HG03460 (cell line): ENCODE data around the gene PID1.

ENCODE experiments used
- ATAC-seq: cut with Tn5 transposase; IDR thresholded peaks from one replicate; pipeline ENCODE4 v1.9.1; 2021; ENCODE audit not compliant: unreplicated experiment

The PID1 gene

GRCh38 chr2:229173825-229174359 lies 97.2 kb downstream of the PID1 start:
- no peak for ATAC-seq

- ATAC-seq = no peak
Measured at GRCh38 chr2:229170916-229171315, 100.2 kb downstream of the PID1 start.

GRCh38 chr2:229170171-229170570 lies 100.9 kb downstream of the PID1 start:
- no peak for ATAC-seq

- no peak for ATAC-seq
Measured at GRCh38 chr2:229169751-229170150, 101.3 kb downstream of the PID1 start.

- no peak for ATAC-seq
Measured at GRCh38 chr2:229164545-229165249, 106.4 kb downstream of the PID1 start.

GRCh38 chr2:229163893-229164292 lies 107.2 kb downstream of the PID1 start:
- no peak for ATAC-seq

- no peak for ATAC-seq
Measured at GRCh38 chr2:229162015-229162414, 109.1 kb downstream of the PID1 start.

GRCh38 chr2:229160984-229161383 lies 110.1 kb downstream of the PID1 start:
- no peak for ATAC-seq

- no peak for ATAC-seq
Measured at GRCh38 chr2:229160180-229160579, 110.9 kb downstream of the PID1 start.

GRCh38 chr2:229159405-229159804 lies 111.7 kb downstream of the PID1 start:
- ATAC-seq = no peak

- ATAC-seq = no peak
Measured at GRCh38 chr2:229154381-229154780, 116.7 kb downstream of the PID1 start.

- ATAC-seq = no peak
Measured at GRCh38 chr2:229153951-229154350, 117.1 kb downstream of the PID1 start.

GRCh38 chr2:229153267-229153666 lies 117.8 kb downstream of the PID1 start:
- ATAC-seq = no peak

GRCh38 chr2:229152674-229153073 lies 118.4 kb downstream of the PID1 start:
- ATAC-seq = no peak

GRCh38 chr2:229150317-229150716 lies 120.8 kb downstream of the PID1 start:
- ATAC-seq = no peak

- no peak for ATAC-seq
Measured at GRCh38 chr2:229141424-229142025, 129.6 kb downstream of the PID1 start.

- no peak for ATAC-seq
Measured at GRCh38 chr2:229137639-229138038, 133.4 kb downstream of the PID1 start.

GRCh38 chr2:229137066-229137465 lies 134.0 kb downstream of the PID1 start:
- no peak for ATAC-seq

GRCh38 chr2:229133155-229133772 lies 137.8 kb downstream of the PID1 start:
- no peak for ATAC-seq

- ATAC-seq = no peak
Measured at GRCh38 chr2:229132236-229132635, 138.9 kb downstream of the PID1 start.

- ATAC-seq = no peak
Measured at GRCh38 chr2:229130522-229130921, 140.6 kb downstream of the PID1 start.

GRCh38 chr2:229129738-229130371 lies 141.2 kb downstream of the PID1 start:
- ATAC-seq = no peak
